GM12872 (cell line): Measurements from ENCODE around the gene PLG.

Experiments used
- TF ChIP-seq, protein P1 (sequence below): IDR thresholded peaks from 3 replicates; pipeline ENCODE4 v1.5.1; 2011; ENCODE audit warnings: low read depth, mild to moderate bottlenecking, low read length, moderate library complexity; ENCODE audit not compliant: insufficient read depth

The PLG gene

DNA sequence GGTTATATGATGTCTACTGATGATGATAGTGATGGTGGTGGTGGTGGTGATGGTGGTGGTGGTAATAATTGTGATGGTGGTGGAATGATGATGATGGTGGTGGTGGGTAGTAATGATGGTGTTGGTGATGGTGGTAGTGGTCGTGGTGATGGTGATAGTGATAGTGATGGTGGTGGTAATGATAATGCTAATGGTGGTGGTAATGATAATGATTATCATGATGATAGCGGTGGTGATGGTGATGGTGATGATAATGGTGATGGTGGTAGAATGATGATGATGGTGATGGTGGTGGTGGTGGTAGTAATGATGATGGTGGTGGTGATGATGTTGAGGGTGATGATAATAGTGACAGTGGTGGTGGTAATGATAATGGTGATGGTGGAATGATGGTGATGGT is 33.5 kb upstream of the PLG start:
- TF ChIP-seq, protein P1, sequence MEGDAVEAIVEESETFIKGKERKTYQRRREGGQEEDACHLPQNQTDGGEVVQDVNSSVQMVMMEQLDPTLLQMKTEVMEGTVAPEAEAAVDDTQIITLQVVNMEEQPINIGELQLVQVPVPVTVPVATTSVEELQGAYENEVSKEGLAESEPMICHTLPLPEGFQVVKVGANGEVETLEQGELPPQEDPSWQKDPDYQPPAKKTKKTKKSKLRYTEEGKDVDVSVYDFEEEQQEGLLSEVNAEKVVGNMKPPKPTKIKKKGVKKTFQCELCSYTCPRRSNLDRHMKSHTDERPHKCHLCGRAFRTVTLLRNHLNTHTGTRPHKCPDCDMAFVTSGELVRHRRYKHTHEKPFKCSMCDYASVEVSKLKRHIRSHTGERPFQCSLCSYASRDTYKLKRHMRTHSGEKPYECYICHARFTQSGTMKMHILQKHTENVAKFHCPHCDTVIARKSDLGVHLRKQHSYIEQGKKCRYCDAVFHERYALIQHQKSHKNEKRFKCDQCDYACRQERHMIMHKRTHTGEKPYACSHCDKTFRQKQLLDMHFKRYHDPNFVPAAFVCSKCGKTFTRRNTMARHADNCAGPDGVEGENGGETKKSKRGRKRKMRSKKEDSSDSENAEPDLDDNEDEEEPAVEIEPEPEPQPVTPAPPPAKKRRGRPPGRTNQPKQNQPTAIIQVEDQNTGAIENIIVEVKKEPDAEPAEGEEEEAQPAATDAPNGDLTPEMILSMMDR: no peak

DNA sequence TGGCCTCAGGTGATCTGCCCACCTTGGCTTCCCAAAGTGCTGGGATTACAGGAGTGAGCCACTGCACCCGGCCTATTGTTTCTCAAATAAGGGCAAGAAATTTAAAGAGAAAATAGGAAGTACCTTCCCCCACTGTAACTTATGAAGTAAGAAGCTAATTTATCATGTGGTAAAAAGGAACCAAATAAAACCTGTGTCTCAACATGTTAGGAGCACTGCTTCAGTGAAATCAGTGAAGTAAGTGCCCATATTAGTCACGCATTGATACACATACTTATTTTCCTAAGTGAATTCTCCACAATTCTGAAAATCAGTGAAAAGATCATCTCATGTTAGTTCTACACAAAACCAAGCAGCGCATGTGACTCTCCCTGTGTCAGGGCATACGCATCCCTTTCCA is 23.8 kb upstream of the PLG start:
- TF ChIP-seq, protein P1: no peak

DNA sequence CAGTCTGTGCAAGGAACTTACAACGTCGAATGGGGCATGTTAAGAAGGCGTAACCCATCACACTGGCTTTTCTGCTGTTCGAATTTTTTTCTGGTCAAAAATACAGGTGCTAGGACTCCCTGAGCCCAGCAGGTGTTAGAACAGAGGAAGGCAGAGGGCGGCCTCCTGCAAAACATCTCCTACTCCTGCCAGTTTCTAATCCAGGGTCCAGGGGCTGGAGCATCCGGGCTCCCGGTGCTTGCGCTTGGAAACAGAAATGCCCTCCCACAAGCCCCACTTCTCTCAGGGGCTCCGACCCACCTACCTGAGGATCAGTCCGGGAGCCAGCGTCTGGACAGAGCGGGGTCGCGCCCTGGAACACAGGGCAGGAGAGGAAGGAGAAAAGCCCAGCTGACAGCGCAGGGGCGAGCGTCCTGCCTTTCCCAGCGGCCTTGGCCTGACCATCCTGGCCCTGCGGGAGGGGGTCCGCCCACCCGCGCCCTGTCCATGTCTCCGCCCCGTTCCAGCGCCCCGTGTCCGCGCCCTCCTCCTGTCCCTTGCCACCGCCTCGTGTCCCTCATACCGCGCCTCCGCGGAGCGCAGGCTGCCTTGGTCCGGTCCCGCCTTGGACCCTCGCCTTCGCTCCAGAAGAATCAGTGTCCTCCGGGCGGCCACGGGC is 23.2 kb upstream of the PLG start:
- TF ChIP-seq, protein P1: no peak

DNA sequence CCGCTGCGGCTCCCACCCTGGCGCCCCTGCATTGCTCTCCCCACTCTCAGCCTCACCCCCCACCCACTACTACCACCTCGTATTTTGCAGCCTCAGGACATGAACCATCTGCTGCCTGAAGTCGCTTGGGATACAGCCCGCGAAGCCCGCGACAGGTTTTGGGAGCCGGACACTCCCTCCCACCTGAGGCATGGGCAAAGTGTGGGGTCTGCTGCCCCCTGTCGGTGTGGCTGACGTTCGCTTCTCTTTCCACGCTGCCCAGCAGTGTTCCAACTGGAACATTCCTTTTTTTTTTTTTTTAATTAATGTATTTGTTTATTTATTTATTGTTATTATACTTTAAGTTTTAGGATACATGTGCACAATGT is 22.7 kb upstream of the PLG start:
- TF ChIP-seq, protein P1: no peak

DNA sequence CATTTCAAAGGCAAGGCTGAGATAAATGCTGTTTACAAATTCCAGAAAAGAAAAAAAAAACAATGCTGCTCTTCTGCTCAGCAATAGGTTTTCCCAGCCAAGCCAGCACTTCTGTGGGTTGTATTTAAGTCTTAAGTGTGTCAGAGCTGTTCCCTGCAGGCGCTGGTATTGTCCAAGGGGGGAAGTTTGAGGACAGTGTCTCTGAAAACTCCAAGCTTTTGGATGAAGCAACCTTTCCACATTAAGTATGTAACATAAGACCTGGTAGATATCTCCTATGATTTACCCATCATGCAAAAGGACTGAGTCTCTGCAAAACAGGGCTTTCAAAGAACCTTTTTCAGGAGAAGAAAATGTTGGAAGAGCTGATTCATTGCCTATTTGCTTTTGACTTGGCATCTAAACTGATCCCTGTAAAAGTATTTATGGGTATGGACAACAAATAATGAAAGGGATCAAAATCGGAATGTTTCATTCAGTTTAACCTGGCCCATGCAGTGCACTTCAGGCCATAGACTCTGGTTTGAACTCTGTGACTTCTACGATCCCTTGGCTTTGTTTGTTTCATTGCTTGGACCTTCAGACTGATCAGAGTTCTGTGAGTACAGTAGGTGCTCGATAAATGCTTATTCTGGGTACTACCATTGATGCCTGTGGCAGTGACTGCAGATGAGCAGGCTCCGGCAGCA is 16.1 kb upstream of the PLG start:
- TF ChIP-seq, protein P1: no peak

DNA sequence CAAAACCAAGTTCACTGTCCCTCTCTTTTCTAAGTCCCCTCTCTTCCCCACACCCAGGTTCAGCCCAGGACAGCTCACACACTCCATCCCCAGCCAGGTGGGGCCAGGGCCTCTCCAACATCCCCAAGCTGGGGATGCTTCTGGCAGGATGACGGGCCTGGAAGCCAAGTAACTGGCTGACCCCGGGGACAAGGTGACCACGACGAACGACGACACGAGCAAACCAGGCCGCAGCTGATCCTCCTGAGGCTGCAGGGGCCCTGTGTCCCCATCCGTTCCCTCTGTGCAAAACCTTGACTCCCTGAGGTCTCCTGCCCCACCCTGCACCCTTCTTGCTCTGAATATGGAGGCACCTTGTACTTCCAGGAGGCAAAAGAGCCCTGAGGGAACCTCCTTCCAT is 11.6 kb upstream of the PLG start:
- TF ChIP-seq, protein P1: no peak

DNA sequence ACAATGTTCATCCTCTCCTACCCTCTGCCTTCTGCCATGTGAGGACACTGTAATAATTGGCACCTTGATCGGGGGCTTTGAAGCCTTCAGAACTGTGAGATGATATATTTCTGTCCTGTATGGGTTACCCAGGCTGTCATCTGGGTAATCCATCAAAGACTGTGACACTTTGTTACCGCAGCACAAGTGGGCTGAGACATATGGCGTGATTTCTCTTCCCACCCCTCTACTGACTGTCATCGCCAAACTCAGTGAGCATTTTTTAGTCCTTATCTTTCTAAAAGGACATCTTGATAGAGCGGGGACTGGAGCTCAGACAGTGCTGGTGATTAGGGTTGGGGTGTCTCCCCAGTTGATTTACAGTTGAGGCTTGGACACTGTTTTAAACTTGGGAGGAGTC is 10.4 kb upstream of the PLG start:
- TF ChIP-seq, protein P1: no peak
